AG04450 (cell line): ENCODE results near the gene COL21A1. TPM values are rescaled to one million over a fixed set of nuclear protein-coding genes. Genes with fewer than 3 reads are reported as not detected.
A peak's percentile ranks its signal among the peaks of the same experiment; 100 is the strongest.

Experiments
- CTCF ChIA-PET: fragments of 300-600, 350-600 bp; formaldehyde crosslinking; extraction: SDS; loops from one replicate; lab custom pipeline; 2022; ENCODE audit warnings: antibody characterized with exemption, inconsistent platforms; lab: Charles Lee
- POLR2A ChIA-PET: fragments of 350-600 bp; formaldehyde crosslinking; extraction: SDS; loops from one replicate; lab custom pipeline; 2021; ENCODE audit warnings: antibody characterized with exemption, inconsistent platforms; lab: Yijun Ruan, JAX
- DNase-seq: peaks from one replicate; pipeline ENCODE4 v3.0.0-alpha.2; 2011; ENCODE audit warnings: low read depth, low spot score
- H3K27ac ChIP-seq: one replicate; pipeline ENCODE4 v1.5.1; 2012; ENCODE audit warnings: low read depth, low read length, control low read depth
- H3K27me3 ChIP-seq: one replicate; pipeline ENCODE4 v1.6.0; 2012; ENCODE audit warnings: low read length; ENCODE audit not compliant: control insufficient read depth, insufficient read depth
- H3K4me3 ChIP-seq: 2 replicates; pipeline ENCODE4 v1.5.1; 2011; ENCODE audit warnings: mild to moderate bottlenecking, low read depth, low read length, control low read depth
- H3K9me3 ChIP-seq: 2 replicates; pipeline ENCODE4 v1.5.1; 2012; ENCODE audit warnings: low read length; ENCODE audit not compliant: control insufficient read depth, insufficient read depth
- polyA plus RNA-seq: library from polyadenylated mRNA; depleted of rRNA; stranded (reverse); fragments of >200 nt; gene quantifications from 2 replicates; pipeline ENCODE4 v1.2.3, GENCODE V29; 2011
- TF ChIP-seq, protein P1 (sequence below): IDR thresholded peaks from 2 replicates; pipeline ENCODE4 v1.5.1; 2011; ENCODE audit warnings: low read depth, low read length, control low read depth, inconsistent platforms

Gene COL21A1
- polyA plus RNA-seq, 1 experiment: 0.40 TPM

DNA sequence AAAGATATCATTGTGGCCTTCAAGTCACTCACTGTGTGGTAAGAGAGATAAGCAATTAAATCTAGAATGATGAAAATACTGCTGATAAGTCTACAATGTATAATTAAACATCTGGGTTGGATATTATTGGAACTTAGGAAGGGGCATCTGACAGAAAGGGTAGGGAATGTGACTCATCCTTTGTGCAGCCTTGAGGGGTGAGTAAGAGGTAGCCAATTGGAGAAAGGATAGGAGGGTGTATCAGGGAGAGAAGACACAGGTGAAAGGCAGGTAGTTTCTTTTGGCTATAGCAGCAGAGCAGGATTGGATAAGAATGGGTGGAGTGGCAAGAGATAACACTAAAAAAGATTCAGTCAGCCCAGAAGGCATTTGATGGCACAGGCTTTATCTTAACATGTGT lies 182.0 kb downstream of the COL21A1 start:
- no peak overlapping the region for H3K4me3 ChIP-seq
- ChIA-PET CTCF (no interaction called here), POLR2A (no interaction called here)
- H3K9me3 ChIP-seq: no peaks in the 10 kb centered on the region
- DNase-seq: no peak
- H3K27me3 ChIP-seq: no peaks in the 10 kb centered on the region
- TF ChIP-seq, protein P1, sequence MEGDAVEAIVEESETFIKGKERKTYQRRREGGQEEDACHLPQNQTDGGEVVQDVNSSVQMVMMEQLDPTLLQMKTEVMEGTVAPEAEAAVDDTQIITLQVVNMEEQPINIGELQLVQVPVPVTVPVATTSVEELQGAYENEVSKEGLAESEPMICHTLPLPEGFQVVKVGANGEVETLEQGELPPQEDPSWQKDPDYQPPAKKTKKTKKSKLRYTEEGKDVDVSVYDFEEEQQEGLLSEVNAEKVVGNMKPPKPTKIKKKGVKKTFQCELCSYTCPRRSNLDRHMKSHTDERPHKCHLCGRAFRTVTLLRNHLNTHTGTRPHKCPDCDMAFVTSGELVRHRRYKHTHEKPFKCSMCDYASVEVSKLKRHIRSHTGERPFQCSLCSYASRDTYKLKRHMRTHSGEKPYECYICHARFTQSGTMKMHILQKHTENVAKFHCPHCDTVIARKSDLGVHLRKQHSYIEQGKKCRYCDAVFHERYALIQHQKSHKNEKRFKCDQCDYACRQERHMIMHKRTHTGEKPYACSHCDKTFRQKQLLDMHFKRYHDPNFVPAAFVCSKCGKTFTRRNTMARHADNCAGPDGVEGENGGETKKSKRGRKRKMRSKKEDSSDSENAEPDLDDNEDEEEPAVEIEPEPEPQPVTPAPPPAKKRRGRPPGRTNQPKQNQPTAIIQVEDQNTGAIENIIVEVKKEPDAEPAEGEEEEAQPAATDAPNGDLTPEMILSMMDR: no peak
- no peak overlapping the region for H3K27ac ChIP-seq

DNA sequence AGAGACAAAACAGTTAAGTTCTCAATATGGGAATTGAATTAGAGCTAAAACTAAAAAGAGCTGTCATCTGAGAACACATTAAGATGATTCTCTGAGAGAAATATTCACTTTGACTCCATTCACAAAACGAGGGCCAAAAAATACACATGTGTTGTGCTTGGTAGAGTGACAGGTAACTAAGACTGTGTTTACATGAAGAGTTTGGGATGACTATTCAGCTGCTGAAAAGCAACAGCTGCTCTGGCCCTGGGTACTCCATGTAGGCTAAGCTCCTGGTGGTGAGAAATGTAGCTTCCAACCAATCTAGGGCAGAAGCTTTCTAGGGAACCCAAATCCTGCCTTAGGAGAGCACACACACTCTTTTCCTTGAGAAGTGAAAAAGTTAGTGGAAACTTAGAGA lies 184.5 kb downstream of the COL21A1 start:
- CTCF ChIA-PET: interaction anchor here (0.5 kb wide), 1 partner anchor 82 kb away, joined by 4 read pairs; no protein-coding TSS in a partner anchor
- TF ChIP-seq, protein P1: peak; percentile 19; the same call in 1 of the 2 replicates
- POLR2A ChIA-PET: no interaction called here
- Histone ChIP-seq H3K9me3 (no peaks in the 10 kb centered on the region), H3K27ac (no peak overlapping the region), H3K4me3 (no peak overlapping the region), H3K27me3 (no peaks in the 10 kb centered on the region)
- DNase-seq: no peak

DNA sequence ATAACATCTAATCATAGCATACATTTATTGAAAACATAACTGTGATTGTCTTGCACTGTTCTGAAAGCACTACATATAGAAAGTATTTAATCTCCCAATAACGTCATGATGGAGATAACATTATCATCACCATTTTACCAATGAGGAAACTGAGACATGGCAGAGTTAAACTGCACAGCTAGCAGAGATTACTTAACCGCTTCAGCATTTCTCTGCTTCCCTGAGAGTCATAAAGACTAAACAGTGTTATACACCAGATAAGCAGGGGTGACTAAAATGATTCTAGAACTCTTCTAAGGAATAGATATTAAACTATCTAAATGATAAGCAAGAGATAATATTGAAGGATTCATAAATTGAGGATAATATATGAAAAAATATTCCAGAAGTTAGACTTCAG lies 188.7 kb downstream of the COL21A1 start:
- DNase-seq: no peak
- no peaks in the 10 kb centered on the region for H3K9me3 ChIP-seq
- POLR2A ChIA-PET: no interaction called here
- H3K27ac ChIP-seq: no peak overlapping the region
- no peak overlapping the region for H3K4me3 ChIP-seq
- CTCF ChIA-PET: no interaction called here
- no peaks in the 10 kb centered on the region for H3K27me3 ChIP-seq
- TF ChIP-seq, protein P1: no peak

DNA sequence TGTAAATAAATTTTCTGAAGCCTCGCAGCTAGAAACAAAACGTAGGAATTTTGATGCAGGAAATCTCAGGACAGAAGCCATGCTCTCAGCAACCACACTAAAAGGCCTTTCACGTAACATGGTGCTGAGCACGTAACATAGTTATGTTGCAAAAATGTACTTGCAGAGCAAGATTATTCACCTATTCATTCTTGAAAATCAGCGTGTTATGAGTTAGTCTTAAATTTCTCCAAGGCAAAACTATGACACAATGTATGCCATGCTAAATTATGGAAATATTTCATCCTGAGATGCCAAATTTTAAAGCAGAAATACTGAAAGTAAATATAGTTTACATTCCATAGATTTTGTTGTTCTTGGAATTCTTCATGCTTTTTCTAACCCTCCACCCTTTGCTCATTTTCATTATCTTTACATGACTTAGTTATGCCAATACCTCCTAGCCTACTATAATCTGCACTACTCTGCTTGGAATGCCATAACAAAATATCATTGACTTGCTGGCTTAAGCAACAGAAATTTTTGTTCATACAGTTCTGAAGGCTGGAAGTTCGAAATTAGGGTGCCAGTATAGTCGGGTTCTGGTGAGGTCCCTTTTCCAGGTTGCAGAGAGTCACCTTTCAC lies 192.2 kb downstream of the COL21A1 start:
- TF ChIP-seq, protein P1: no peak
- Histone ChIP-seq H3K27me3 (no peaks in the 10 kb centered on the region), H3K27ac (no peak overlapping the region), H3K9me3 (no peaks in the 10 kb centered on the region), H3K4me3 (no peak overlapping the region)
- DNase-seq: no peak
- CTCF ChIA-PET: interaction anchor here (0.7 kb wide), 1 partner anchor 274 kb away, joined by 4 read pairs; no protein-coding TSS in a partner anchor
- POLR2A ChIA-PET: no interaction called here

DNA sequence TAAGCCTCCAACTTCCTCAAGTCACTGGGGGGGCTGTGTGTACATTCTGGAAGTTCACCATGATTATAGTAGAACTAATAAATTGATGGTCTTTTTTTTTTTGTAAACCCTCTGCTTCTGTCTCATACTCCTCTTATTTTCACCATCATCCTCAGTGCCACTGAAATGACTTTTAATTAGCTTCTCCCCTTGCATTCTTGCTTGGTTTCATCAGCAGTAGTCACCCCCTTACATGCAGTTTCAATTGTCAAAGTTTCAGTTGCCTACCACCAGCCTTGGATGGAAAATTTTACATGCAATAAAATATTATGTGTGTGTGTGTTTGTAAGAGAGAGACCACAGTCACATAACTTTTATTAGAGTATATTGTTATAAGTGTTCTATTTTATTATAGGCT lies 196.2 kb downstream of the COL21A1 start:
- H3K9me3 ChIP-seq: no peaks in the 10 kb centered on the region
- DNase-seq: no peak
- ChIA-PET CTCF (interaction anchor here (0.9 kb wide), 1 partner anchor 10 kb away, joined by 3 read pairs; no protein-coding TSS in a partner anchor), POLR2A (no interaction called here)
- no peak overlapping the region for H3K27ac ChIP-seq
- H3K27me3 ChIP-seq: no peaks in the 10 kb centered on the region
- TF ChIP-seq, protein P1: no peak
- H3K4me3 ChIP-seq: no peak overlapping the region
